ENCODE measurements around the gene GALM.

DNA sequence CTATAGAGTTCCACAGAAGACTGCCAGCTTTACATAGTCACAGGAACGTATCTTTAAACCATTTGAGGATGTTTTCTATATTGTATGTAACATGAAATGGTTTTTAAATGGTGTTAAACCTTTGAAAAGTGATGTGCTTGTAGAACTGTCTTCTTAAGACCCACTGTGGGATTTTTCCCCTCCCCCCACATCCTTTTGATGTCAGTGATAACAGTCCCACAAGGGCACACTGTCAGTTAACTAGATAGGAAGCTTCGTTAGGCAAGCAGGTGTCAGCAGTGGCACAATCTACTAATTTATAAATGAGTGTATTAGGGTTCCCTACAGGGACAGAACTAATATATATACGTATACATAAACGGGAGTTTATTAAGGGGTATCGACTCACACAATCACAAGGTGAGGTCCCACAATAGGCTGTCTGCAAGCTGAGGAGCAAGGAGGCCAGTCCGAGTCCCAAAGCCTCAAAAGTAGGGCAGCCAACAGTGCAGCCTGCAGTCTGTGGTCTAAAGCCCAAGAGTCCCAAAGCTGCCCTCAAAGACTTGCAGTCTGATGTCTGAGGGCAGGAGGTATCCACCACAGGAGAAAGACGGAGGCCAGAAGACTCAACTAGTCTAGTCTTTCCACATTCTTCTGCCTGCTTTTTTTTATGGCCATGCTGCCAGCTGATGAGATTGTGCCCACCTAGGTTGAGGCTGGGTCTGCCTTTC is 39.4 kb upstream of the GALM start:
- TF ChIP-seq RAD21 (conservative IDR thresholded peaks at IDR 0.05 in 1 of 2, IDR thresholded peaks at IDR 0.05 in 1 of 2) (no peak), CTCF (IDR thresholded peaks at IDR 0.05) (no peak), EHMT2 (IDR thresholded peaks at IDR 0.05; ENCODE audit: low read depth) (no peak), CHD2 (IDR thresholded peaks at IDR 0.05; ENCODE audit: low read length, partially characterized antibody) (no peak), BCL3 (IDR thresholded peaks at IDR 0.05) (no peak), POLR2A (IDR thresholded peaks at IDR 0.05; ENCODE audit: low read length) (no peak), SMC3 (IDR thresholded peaks at IDR 0.05) (no peak), REST (IDR thresholded peaks at IDR 0.05) (no peak), PHF8 (IDR thresholded peaks at IDR 0.05; ENCODE audit: borderline replicate concordance, low read depth) (no peak), USF2 (IDR thresholded peaks at IDR 0.05) (no peak), EP300 (IDR thresholded peaks at IDR 0.05) (no peak), ZC3H11A (IDR thresholded peaks at IDR 0.05) (no peak)
- TF ChIP-seq, protein P1, sequence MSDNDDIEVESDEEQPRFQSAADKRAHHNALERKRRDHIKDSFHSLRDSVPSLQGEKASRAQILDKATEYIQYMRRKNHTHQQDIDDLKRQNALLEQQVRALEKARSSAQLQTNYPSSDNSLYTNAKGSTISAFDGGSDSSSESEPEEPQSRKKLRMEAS (IDR thresholded peaks at IDR 0.05): no peak
